HEK293 (cell line): Measurements from ENCODE around the gene ABTB2.
A peak's percentile ranks its signal among the peaks of the same experiment; 100 is the strongest.

Experiments used
- CTCF ChIA-PET: fragments of 350-600 bp; formaldehyde crosslinking; extraction: SDS; loops from one replicate; lab custom pipeline; 2021; ENCODE audit warnings: antibody characterized with exemption; lab: Yijun Ruan, JAX
- POLR2A ChIA-PET: fragments of 300-600 bp; formaldehyde crosslinking; extraction: SDS; loops from one replicate; lab custom pipeline; 2020; ENCODE audit warnings: antibody characterized with exemption, inconsistent platforms; lab: Yijun Ruan, JAX
- H3K27ac ChIP-seq: fragments of 200-500 bp; sonication (Bioruptor generic); 2 replicates; pipeline ENCODE4 v1.5.1; 2014; ENCODE audit warnings: low read depth, low read length, control low read depth, inconsistent platforms; ENCODE audit errors: extremely low read depth
- H3K36me3 ChIP-seq, 2 experiments: fragments of 200-500 bp in 1 of 2; sonication (Bioruptor generic) in 1 of 2; 1 replicate in 1 of 2; 2 replicates in 1 of 2; pipeline ENCODE4 v1.5.1; 2014 to 2017; ENCODE audit warnings: inconsistent platforms in 2 of 2, low read length in 2 of 2; ENCODE audit not compliant: control insufficient read depth in 2 of 2, insufficient read depth in 1 of 2
- H3K4me1 ChIP-seq: fragments of 200-500 bp; sonication (Bioruptor generic); 2 replicates; pipeline ENCODE4 v1.5.1; 2014; ENCODE audit warnings: mild to moderate bottlenecking, low read length, inconsistent platforms; ENCODE audit not compliant: control insufficient read depth, insufficient read depth
- H3K4me3 ChIP-seq: 2 replicates; pipeline ENCODE4 v1.5.1; 2011; ENCODE audit warnings: low read depth, mild to moderate bottlenecking, control low read depth, low read length, moderate library complexity
- H3K9me3 ChIP-seq: fragments of 200-500 bp; sonication (Bioruptor generic); 2 replicates; pipeline ENCODE4 v1.5.1; 2014; ENCODE audit warnings: low read depth, low read length, inconsistent platforms; ENCODE audit not compliant: control insufficient read depth, insufficient read depth
- KLF7 ChIP-seq: fragments of 450-650 bp; formaldehyde crosslinking; IDR thresholded peaks from 2 replicates; pipeline ENCODE4 v1.5.1; 2016; ENCODE audit warnings: missing biosample characterization, missing genetic modification characterization, borderline replicate concordance
- KLF8 ChIP-seq: fragments of 450-650 bp; formaldehyde crosslinking; IDR thresholded peaks from 2 replicates; pipeline ENCODE4 v1.5.1; 2016; ENCODE audit warnings: missing biosample characterization, missing genetic modification characterization
- OSR2 ChIP-seq: fragments of 450-650 bp; formaldehyde crosslinking; IDR thresholded peaks from 2 replicates; pipeline ENCODE4 v1.5.1; 2016; ENCODE audit warnings: missing biosample characterization, missing genetic modification characterization
- PATZ1 ChIP-seq: fragments of 450-650 bp; formaldehyde crosslinking; IDR thresholded peaks from 2 replicates; pipeline ENCODE4 v1.5.1; 2016; ENCODE audit warnings: missing biosample characterization, missing genetic modification characterization
- SCRT1 ChIP-seq: fragments of 450-650 bp; formaldehyde crosslinking; IDR thresholded peaks from 2 replicates; pipeline ENCODE4 v1.5.1; 2016; ENCODE audit warnings: missing biosample characterization, missing genetic modification characterization, borderline replicate concordance
- SP3 ChIP-seq: fragments of 450-650 bp; formaldehyde crosslinking; IDR thresholded peaks from 2 replicates; pipeline ENCODE4 v1.5.1; 2016; ENCODE audit warnings: missing biosample characterization, missing genetic modification characterization
- WT1 ChIP-seq: fragments of 450-650 bp; formaldehyde crosslinking; IDR thresholded peaks from 2 replicates; pipeline ENCODE4 v1.5.1; 2016; ENCODE audit warnings: missing biosample characterization, missing genetic modification characterization
- ZBTB7A ChIP-seq: fragments of 450-650 bp; formaldehyde crosslinking; IDR thresholded peaks from 2 replicates; pipeline ENCODE4 v1.5.1; 2016; ENCODE audit warnings: low read depth, missing biosample characterization, missing genetic modification characterization
- ZNF174 ChIP-seq: fragments of 450-650 bp; formaldehyde crosslinking; IDR thresholded peaks from 2 replicates; pipeline ENCODE4 v1.5.0; 2017; ENCODE audit warnings: missing biosample characterization, mild to moderate bottlenecking, missing genetic modification characterization
- ZNF223 ChIP-seq: fragments of 450-650 bp; formaldehyde crosslinking; IDR thresholded peaks from 2 replicates; pipeline ENCODE4 v1.5.1; 2016; ENCODE audit warnings: missing biosample characterization, missing genetic modification characterization
- ZNF26 ChIP-seq: fragments of 450-650 bp; formaldehyde crosslinking; IDR thresholded peaks from 2 replicates; pipeline ENCODE4 v1.5.1; 2016; ENCODE audit warnings: missing biosample characterization, missing genetic modification characterization
- ZNF292 ChIP-seq: fragments of 450-650 bp; formaldehyde crosslinking; IDR thresholded peaks from 2 replicates; pipeline ENCODE4 v1.5.1; 2016; ENCODE audit warnings: low read depth, missing biosample characterization, missing genetic modification characterization, borderline replicate concordance
- ZNF398 ChIP-seq: fragments of 450-650 bp; formaldehyde crosslinking; IDR thresholded peaks from 2 replicates; pipeline ENCODE4 v1.5.1; 2017; ENCODE audit warnings: missing biosample characterization, missing genetic modification characterization
- ZNF473 ChIP-seq: fragments of 450-650 bp; formaldehyde crosslinking; IDR thresholded peaks from 2 replicates; pipeline ENCODE4 v1.5.1; 2017; ENCODE audit warnings: missing biosample characterization, missing genetic modification characterization
- ZNF513 ChIP-seq: fragments of 450-650 bp; IDR thresholded peaks from 2 replicates; pipeline ENCODE4 v1.5.1; 2018; ENCODE audit warnings: missing biosample characterization, missing genetic modification characterization
- ZNF521 ChIP-seq: fragments of 450-650 bp; formaldehyde crosslinking; IDR thresholded peaks from 2 replicates; pipeline ENCODE4 v1.5.1; 2017; ENCODE audit warnings: missing biosample characterization, mild to moderate bottlenecking, missing genetic modification characterization
- ZNF664 ChIP-seq: fragments of 450-650 bp; formaldehyde crosslinking; IDR thresholded peaks from 2 replicates; pipeline ENCODE4 v1.5.1; 2016; ENCODE audit warnings: missing biosample characterization, missing genetic modification characterization
- ZNF677 ChIP-seq: fragments of 450-650 bp; IDR thresholded peaks from 2 replicates; pipeline ENCODE4 v1.5.0; 2018; ENCODE audit warnings: missing biosample characterization, mild to moderate bottlenecking, missing genetic modification characterization, moderate library complexity
- ZNF704 ChIP-seq: fragments of 450-650 bp; formaldehyde crosslinking; IDR thresholded peaks from 2 replicates; pipeline ENCODE4 v1.5.1; 2016; ENCODE audit warnings: missing biosample characterization, missing genetic modification characterization
- ZNF776 ChIP-seq: fragments of 450-650 bp; formaldehyde crosslinking; IDR thresholded peaks from 2 replicates; pipeline ENCODE4 v1.5.0; 2017; ENCODE audit warnings: missing biosample characterization, missing genetic modification characterization, borderline replicate concordance
- ZNF785 ChIP-seq: fragments of 450-650 bp; formaldehyde crosslinking; IDR thresholded peaks from 2 replicates; pipeline ENCODE4 v1.5.1; 2016; ENCODE audit warnings: missing biosample characterization, missing genetic modification characterization
- TF ChIP-seq, protein P1 (sequence below): fragments of 450-650 bp; formaldehyde crosslinking; IDR thresholded peaks from 2 replicates; pipeline ENCODE4 v1.5.1; 2016; ENCODE audit warnings: missing biosample characterization, missing genetic modification characterization
- TF ChIP-seq, protein P2 (sequence below): fragments of 450-650 bp; formaldehyde crosslinking; IDR thresholded peaks from 2 replicates; pipeline ENCODE4 v1.5.1; 2017; ENCODE audit warnings: missing biosample characterization, missing genetic modification characterization
- TF ChIP-seq, protein P3 (sequence below): fragments of 450-650 bp; formaldehyde crosslinking; IDR thresholded peaks from 2 replicates; pipeline ENCODE4 v1.5.1; 2016; ENCODE audit warnings: missing biosample characterization, missing genetic modification characterization

ABTB2 gene

DNA sequence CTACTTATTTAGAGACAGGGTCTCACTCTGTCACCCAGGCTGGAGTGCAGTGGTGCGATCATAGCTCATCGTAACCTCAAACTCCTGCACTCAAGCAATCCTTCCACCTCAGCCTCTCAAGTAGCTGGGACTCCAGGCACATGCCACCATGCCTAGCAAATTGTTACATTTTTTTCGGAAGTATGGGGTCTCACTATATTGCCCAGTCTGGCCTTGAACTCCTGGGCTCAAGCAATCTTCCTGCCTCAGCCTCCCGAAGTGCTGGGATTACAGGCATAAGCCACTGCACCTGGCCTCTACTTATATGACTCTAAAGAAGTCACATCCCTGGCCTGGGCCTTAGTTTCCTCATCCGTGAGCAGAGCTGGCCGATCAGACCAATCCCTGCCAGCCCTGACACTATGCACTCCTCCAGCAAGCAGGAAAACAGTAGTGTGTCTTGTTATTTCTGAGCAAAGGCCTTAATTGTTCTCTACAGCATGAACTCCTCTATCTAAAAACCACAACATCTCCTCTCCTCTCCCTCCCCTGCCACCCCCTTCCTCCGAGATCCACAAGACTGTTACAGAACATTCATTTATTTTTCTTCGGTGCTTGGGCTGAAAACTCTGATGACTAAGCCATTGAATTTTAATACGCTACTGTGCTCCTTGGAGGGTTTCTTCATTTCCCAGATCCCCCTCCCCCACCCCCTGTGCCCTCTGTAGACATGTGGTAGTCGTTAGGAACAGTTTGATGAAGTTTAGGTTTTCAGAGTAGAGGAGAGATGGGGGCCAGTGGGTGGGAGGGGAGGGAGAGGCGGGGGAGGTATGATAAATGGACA, 91.5 kb downstream of the ABTB2 start:
- no peak overlapping the region for H3K4me3 ChIP-seq
- H3K36me3 ChIP-seq = no peaks in the 10 kb centered on the region
- H3K9me3 ChIP-seq = no peaks in the 10 kb centered on the region
- peak overlapping the region; percentile 66 for H3K27ac ChIP-seq
- H3K4me1 ChIP-seq = peaks cover 9% of the 10 kb centered on the region
- POLR2A ChIA-PET = interaction anchor here (0.6 kb wide), 1 partner anchor 82 kb away, joined by 3 read pairs; no protein-coding TSS in a partner anchor
- CTCF ChIA-PET = interaction anchor here (0.5 kb wide), 2 partner anchors 47 to 130 kb away, joined by 3 to 4 read pairs; no protein-coding TSS in a partner anchor
- no peak for TF ChIP-seq ZNF776 (tag by site-specific recombination)
- TF ChIP-seq SP3 (tag by site-specific recombination) = no peak
- no peak for TF ChIP-seq KLF7 (tag by site-specific recombination)
- TF ChIP-seq ZNF223 (tag by site-specific recombination) = no peak
- TF ChIP-seq KLF8 (tag by site-specific recombination) = no peak
- TF ChIP-seq ZNF677 (tag by site-specific recombination) = no peak
- peak; percentile 33; the same call in 1 of the 2 replicates for TF ChIP-seq PATZ1 (tag by site-specific recombination)
- peak; percentile 95 for TF ChIP-seq ZNF398 (tag by site-specific recombination)
- TF ChIP-seq OSR2 (tag by site-specific recombination) = peak; percentile 84
- TF ChIP-seq, protein P1, sequence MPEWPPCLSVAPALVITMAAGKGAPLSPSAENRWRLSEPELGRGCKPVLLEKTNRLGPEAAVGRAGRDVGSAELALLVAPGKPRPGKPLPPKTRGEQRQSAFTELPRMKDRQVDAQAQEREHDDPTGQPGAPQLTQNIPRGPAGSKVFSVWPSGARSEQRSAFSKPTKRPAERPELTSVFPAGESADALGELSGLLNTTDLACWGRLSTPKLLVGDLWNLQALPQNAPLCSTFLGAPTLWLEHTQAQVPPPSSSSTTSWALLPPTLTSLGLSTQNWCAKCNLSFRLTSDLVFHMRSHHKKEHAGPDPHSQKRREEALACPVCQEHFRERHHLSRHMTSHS = no peak
- no peak for TF ChIP-seq ZNF292 (tag by site-specific recombination)
- no peak for TF ChIP-seq SCRT1
- no peak for TF ChIP-seq ZNF704 (tag by site-specific recombination)
- TF ChIP-seq, protein P2, sequence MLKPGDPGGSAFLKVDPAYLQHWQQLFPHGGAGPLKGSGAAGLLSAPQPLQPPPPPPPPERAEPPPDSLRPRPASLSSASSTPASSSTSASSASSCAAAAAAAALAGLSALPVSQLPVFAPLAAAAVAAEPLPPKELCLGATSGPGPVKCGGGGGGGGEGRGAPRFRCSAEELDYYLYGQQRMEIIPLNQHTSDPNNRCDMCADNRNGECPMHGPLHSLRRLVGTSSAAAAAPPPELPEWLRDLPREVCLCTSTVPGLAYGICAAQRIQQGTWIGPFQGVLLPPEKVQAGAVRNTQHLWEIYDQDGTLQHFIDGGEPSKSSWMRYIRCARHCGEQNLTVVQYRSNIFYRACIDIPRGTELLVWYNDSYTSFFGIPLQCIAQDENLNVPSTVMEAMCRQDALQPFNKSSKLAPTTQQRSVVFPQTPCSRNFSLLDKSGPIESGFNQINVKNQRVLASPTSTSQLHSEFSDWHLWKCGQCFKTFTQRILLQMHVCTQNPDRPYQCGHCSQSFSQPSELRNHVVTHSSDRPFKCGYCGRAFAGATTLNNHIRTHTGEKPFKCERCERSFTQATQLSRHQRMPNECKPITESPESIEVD (tag by site-specific recombination) = peak; percentile 53; the same call in 1 of the 2 replicates
- peak; percentile 74; the same call in 1 of the 2 replicates for TF ChIP-seq WT1 (tag by site-specific recombination)
- no peak; the same call in 1 of the 2 replicates for TF ChIP-seq ZNF26
- TF ChIP-seq, protein P3, sequence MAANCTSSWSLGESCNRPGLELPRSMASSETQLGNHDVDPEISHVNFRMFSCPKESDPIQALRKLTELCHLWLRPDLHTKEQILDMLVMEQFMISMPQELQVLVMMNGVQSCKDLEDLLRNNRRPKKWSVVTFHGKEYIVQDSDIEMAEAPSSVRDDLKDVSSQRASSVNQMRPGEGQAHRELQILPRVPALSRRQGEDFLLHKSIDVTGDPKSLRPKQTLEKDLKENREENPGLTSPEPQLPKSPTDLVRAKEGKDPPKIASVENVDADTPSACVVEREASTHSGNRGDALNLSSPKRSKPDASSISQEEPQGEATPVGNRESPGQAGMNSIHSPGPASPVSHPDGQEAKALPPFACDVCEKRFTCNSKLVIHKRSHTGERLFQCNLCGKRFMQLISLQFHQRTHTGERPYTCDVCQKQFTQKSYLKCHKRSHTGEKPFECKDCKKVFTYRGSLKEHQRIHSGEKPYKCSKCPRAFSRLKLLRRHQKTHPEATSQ = no peak
- no peak for TF ChIP-seq ZNF174 (tag by site-specific recombination)
- no peak for TF ChIP-seq ZNF513 (tag by site-specific recombination)
- no peak for TF ChIP-seq ZNF521 (tag by site-specific recombination)
- TF ChIP-seq ZBTB7A (tag by site-specific recombination) = no peak
- no peak for TF ChIP-seq ZNF473 (tag by site-specific recombination)
- no peak for TF ChIP-seq ZNF785 (tag by site-specific recombination)
- no peak for TF ChIP-seq ZNF664 (tag by site-specific recombination)
